Adrenal gland (tissue), 12 donors: ENCODE results near the gene PARD3B. TPM values are rescaled to one million over a fixed set of nuclear protein-coding genes. Genes with fewer than 3 reads are reported as not detected.

Experiments
- DNase-seq, 7 donors: peaks; one replicate each; pipeline ENCODE4 v3.0.0-alpha.2; 2019 to 2020
- H3K27ac ChIP-seq, 5 donors: fragments of 200-600 bp; sonication (generic) in 4 of 5; 1 replicate in 3 of 5; 2 replicates in 2 of 5; pipeline versions ENCODE4 v1.5.1 to v1.8.0; 2016 to 2020; ENCODE audit warnings: mild to moderate bottlenecking in 1 of 5
- H3K27me3 ChIP-seq: fragments of 200-600 bp; 2 replicates; pipeline ENCODE4 v1.8.0; 2021
- H3K36me3 ChIP-seq, 2 donors: fragments of 200-600 bp; replicated peaks in 1 of 2; 1 replicate in 1 of 2; 2 replicates in 1 of 2; pipeline versions ENCODE4 v1.5.1 to v1.8.0; 2018 to 2022
- H3K4me1 ChIP-seq, 2 donors: fragments of 200-600 bp; replicated peaks in 1 of 2; 1 replicate in 1 of 2; 2 replicates in 1 of 2; pipeline versions ENCODE4 v1.5.1 to v1.8.0; 2018 to 2021
- H3K4me3 ChIP-seq, 4 donors: fragments of 200-600 bp; sonication (generic) in 3 of 4; one replicate each; pipeline ENCODE4 v1.5.1; 2016 to 2018
- H3K9me3 ChIP-seq, 3 donors: fragments of 200-600 bp; sonication (generic) in 1 of 3; replicated peaks in 1 of 3; 1 replicate in 2 of 3; 2 replicates in 1 of 3; pipeline versions ENCODE4 v1.5.1 to v1.8.0; 2016 to 2021
- CTCF ChIP-seq, 6 experiments: fragments of 450-650 bp in 4 of 6; fragments of 200-600 bp in 2 of 6; sonication (generic) in 1 of 6; IDR thresholded peaks; 1 replicate in 5 of 6; 2 replicates in 1 of 6; pipeline versions ENCODE4 v1.5.1 to v1.8.0; 2016 to 2021; ENCODE audit warnings: antibody characterized with exemption in 6 of 6, mild to moderate bottlenecking in 2 of 6, moderate library complexity in 1 of 6
- POLR2A ChIP-seq, 2 donors: fragments of 450-650 bp; IDR thresholded peaks; one replicate each; pipeline ENCODE4 v1.6.1; 2017; ENCODE audit warnings: antibody characterized with exemption in 2 of 2, mild to moderate bottlenecking in 2 of 2, moderate library complexity in 1 of 2
- WGBS, 4 donors: extraction: QIAGEN DNeasy Blood & Tissue Kit in 2 of 4; methylation state at CpG; one replicate each; pipeline versions ENCODE4 v1.1.5 to v1.1.7; 2013 to 2017; 5-methylcytosine and 5-hydroxymethylcytosine counted together
- intact Hi-C, 2 donors: fragments of 100-400 bp; cut with DNase I; formaldehyde crosslinking; loops; one replicate each; pipeline versions ENCODE4 v1.14.1 to v1.15.0; 2022 to 2023
- polyA plus RNA-seq, 3 donors: library from polyadenylated mRNA; stranded (reverse); fragments of 200-250 nt in 2 of 3; fragments of 350-450 nt in 1 of 3; fragmentation: Illumina TruSeq in 1 of 3; extraction: RNeasy Lipid Tissue Mini Kit (QIAGEN cat#74804) in 1 of 3; gene quantifications; one replicate each; pipeline ENCODE4 v1.2.3, GENCODE V29; 2013 to 2014
- total RNA-seq, 9 donors: library from RNA; depleted of rRNA in 4 of 9; stranded (reverse); fragments of >200 nt in 4 of 9; fragments of 120-200 nt in 1 of 9; fragmentation: NEBNext Ultra II Directional in 1 of 9; extraction: Animal tissue kit (Norgen Biotek cat#: 25700) in 1 of 9; gene quantifications; one replicate each; pipeline versions ENCODE4 v1.1.0 to v1.2.4, GENCODE V29; 2013 to 2023
- donor health status: healthy with polysubstance abuse.
- donor health status: Bipolar disorder and iron deficiency.
- donor health status: DM: yes; HTN: yes; CAD: no.
- donor health status: DM: no; HTN: no; CAD: no.
- donor health status: DM: no; HTN: no; CAD: no.
- donor health status: DM: yes; HTN: yes; CAD: no.

Gene PARD3B
- total and polyA plus RNA-seq, 12 donors = 1.9 to 20.4 (median 9.5) TPM

GRCh38 chr2:205366336-205367060, 821.2 kb downstream of the PARD3B start:
- intact Hi-C loops = no loop called here
- H3K27ac ChIP-seq = no peak overlapping the region
- 83 to 86% (median 85%) methylated on average over 6 of the region's 6 CpGs for WGBS, 4 donors

GRCh38 chr2:205367331-205367935, 822.2 kb downstream of the PARD3B start:
- Histone ChIP-seq H3K27ac (no peak overlapping the region), H3K9me3 (no peaks in the 10 kb centered on the region), H3K4me1 (no peaks in the 10 kb centered on the region), H3K27me3 (no peaks in the 10 kb centered on the region), H3K36me3 (no peaks in the 10 kb centered on the region), H3K4me3 (no peak overlapping the region)
- DNase-seq = no peak
- 78 to 91% (median 80%) methylated on average over 2 of the region's 2 CpGs for WGBS, 4 donors
- intact Hi-C loops = no loop called here
- TF ChIP-seq POLR2A (IDR thresholded peaks at IDR 0.05) (no peak), CTCF (IDR thresholded peaks at IDR 0.05) (no peak)

More at GRCh38 chr2:205366336-205367060, 821.2 kb downstream of the PARD3B start:
- no peaks in the 10 kb centered on the region for H3K27me3 ChIP-seq
- no peak overlapping the region for H3K4me3 ChIP-seq
- H3K36me3 ChIP-seq = no peaks in the 10 kb centered on the region
- no peaks in the 10 kb centered on the region for H3K9me3 ChIP-seq
- no peaks in the 10 kb centered on the region for H3K4me1 ChIP-seq
- TF ChIP-seq POLR2A (IDR thresholded peaks at IDR 0.05) = no peak
- no peak for TF ChIP-seq CTCF (IDR thresholded peaks at IDR 0.05)
- DNase-seq = no peak

- no peak overlapping the region for H3K27ac ChIP-seq
- no peaks in the 10 kb centered on the region for H3K4me1 ChIP-seq
- H3K9me3 ChIP-seq = no peaks in the 10 kb centered on the region
- WGBS, 4 donors = 13 to 39% (median 36%) methylated on average over 1 of the region's 1 CpG
- no peaks in the 10 kb centered on the region for H3K27me3 ChIP-seq
- H3K4me3 ChIP-seq = no peak overlapping the region
- no peak for DNase-seq
- intact Hi-C loops = no loop called here
- TF ChIP-seq POLR2A (IDR thresholded peaks at IDR 0.05) = no peak
- TF ChIP-seq CTCF (IDR thresholded peaks at IDR 0.05) = no peak
- H3K36me3 ChIP-seq = no peaks in the 10 kb centered on the region
Measured at GRCh38 chr2:205369813-205370212, 824.5 kb downstream of the PARD3B start.

- DNase-seq = no peak
- 96 to 100% (median 99%) methylated on average over 2 of the region's 2 CpGs for WGBS, 4 donors
- TF ChIP-seq POLR2A (IDR thresholded peaks at IDR 0.05) (no peak), CTCF (IDR thresholded peaks at IDR 0.05) (no peak)
- H3K4me3 ChIP-seq = no peak overlapping the region
- no peaks in the 10 kb centered on the region for H3K36me3 ChIP-seq
- H3K4me1 ChIP-seq = no peaks in the 10 kb centered on the region
- intact Hi-C loops = no loop called here
- no peaks in the 10 kb centered on the region for H3K27me3 ChIP-seq
- H3K9me3 ChIP-seq = no peaks in the 10 kb centered on the region
- no peak overlapping the region for H3K27ac ChIP-seq
Measured at GRCh38 chr2:205370726-205371125, 825.5 kb downstream of the PARD3B start.
